Parathyroid adenoma (tissue), 2 donors: ENCODE measurements around the gene ZNF674.

Source experiments
- H2AFZ ChIP-seq: fragments of 300-600 bp; sonication (generic); one replicate; pipeline ENCODE4 v1.7.0; 2017; ENCODE audit warnings: antibody characterized with exemption, mild to moderate bottlenecking
- H3K27ac ChIP-seq: fragments of 300-600 bp; sonication (generic); one replicate; pipeline ENCODE4 v1.7.0; 2017
- H3K27me3 ChIP-seq: fragments of 300-600 bp; sonication (generic); one replicate; pipeline ENCODE4 v1.7.0; 2017; ENCODE audit warnings: low read length; ENCODE audit not compliant: control insufficient read depth, insufficient read depth
- H3K36me3 ChIP-seq: fragments of 300-600 bp; sonication (generic); one replicate; pipeline ENCODE4 v1.7.0; 2017; ENCODE audit warnings: low read length; ENCODE audit not compliant: control insufficient read depth, insufficient read depth
- H3K4me1 ChIP-seq: fragments of 300-600 bp; sonication (generic); one replicate; pipeline ENCODE4 v1.7.0; 2017; ENCODE audit warnings: control low read depth
- H3K4me2 ChIP-seq: fragments of 300-600 bp; sonication (generic); one replicate; pipeline ENCODE4 v1.7.0; 2017; ENCODE audit warnings: low read length
- H3K4me3 ChIP-seq: fragments of 300-600 bp; sonication (generic); one replicate; pipeline ENCODE4 v1.7.0; 2017; ENCODE audit warnings: low read depth, low read length
- H3K79me2 ChIP-seq: fragments of 300-600 bp; sonication (generic); one replicate; pipeline ENCODE4 v1.7.0; 2017; ENCODE audit warnings: control low read depth
- H3K9ac ChIP-seq: fragments of 300-600 bp; sonication (generic); one replicate; pipeline ENCODE4 v1.7.0; 2017; ENCODE audit warnings: mild to moderate bottlenecking
- H3K9me3 ChIP-seq: fragments of 300-600 bp; sonication (generic); one replicate; pipeline ENCODE4 v1.7.0; 2017; ENCODE audit warnings: low read length; ENCODE audit not compliant: control insufficient read depth
- TF ChIP-seq, protein P1 (sequence below): fragments of 300-600 bp; sonication (generic); IDR thresholded peaks from one replicate; pipeline ENCODE4 v1.7.0; 2017; ENCODE audit warnings: antibody characterized with exemption, mild to moderate bottlenecking
- donor health status: primary hyperparathyroidism.

The ZNF674 gene

DNA sequence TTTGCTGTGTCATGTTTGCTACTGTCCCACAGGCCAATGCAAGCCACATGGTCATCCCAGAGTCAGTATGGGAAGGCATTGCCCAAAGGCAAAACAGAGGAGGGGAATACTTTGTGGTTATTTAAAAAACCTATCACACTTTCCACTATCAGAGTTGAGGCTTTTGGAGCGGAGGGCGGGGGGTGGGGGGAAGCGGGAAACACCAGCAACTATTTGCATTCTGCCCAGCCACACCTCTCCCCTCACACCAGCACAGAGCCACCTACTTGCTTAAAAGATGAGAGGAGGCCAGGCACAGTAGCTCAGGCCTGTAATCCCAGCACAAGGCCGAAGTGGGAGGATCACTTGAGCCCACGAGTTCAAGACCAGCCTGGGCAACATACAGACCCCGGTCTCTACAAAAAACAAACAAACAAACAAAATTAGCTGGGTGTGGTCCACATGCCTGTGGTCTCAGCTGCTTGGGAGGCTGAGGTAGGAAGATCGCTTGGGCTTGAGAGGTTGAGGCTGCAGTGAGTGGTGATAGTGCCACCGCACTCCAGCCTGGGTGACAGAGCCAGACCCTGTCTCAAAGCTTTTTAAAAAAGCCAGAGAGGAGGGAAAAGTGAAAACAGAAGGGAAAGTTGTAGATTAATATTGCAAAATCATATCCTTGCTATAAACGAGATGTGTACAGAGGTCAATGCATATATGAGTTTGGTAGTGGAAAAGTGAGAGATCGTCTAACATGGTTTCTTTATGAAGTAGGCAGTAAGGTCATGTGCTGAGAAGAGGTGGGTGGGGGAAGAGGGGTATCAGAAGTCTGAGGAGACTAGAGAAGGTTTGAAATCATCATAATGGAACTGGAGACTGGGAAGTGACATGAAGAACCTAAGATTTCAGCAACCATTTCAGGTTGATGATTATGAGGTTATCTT, 26.5 kb upstream of the ZNF674 start:
- Histone ChIP-seq H3K9me3 (no peaks in the 10 kb centered on the region), H3K4me1 (no peaks in the 10 kb centered on the region), H3K79me2 (no peaks in the 10 kb centered on the region), H3K36me3 (no peaks in the 10 kb centered on the region), H3K4me3 (no peak overlapping the region), H2AFZ (no peak overlapping the region), H3K27ac (no peak overlapping the region), H3K9ac (no peak overlapping the region), H3K27me3 (no peaks in the 10 kb centered on the region), H3K4me2 (no peak overlapping the region)
- TF ChIP-seq, protein P1, sequence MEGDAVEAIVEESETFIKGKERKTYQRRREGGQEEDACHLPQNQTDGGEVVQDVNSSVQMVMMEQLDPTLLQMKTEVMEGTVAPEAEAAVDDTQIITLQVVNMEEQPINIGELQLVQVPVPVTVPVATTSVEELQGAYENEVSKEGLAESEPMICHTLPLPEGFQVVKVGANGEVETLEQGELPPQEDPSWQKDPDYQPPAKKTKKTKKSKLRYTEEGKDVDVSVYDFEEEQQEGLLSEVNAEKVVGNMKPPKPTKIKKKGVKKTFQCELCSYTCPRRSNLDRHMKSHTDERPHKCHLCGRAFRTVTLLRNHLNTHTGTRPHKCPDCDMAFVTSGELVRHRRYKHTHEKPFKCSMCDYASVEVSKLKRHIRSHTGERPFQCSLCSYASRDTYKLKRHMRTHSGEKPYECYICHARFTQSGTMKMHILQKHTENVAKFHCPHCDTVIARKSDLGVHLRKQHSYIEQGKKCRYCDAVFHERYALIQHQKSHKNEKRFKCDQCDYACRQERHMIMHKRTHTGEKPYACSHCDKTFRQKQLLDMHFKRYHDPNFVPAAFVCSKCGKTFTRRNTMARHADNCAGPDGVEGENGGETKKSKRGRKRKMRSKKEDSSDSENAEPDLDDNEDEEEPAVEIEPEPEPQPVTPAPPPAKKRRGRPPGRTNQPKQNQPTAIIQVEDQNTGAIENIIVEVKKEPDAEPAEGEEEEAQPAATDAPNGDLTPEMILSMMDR: no peak

DNA sequence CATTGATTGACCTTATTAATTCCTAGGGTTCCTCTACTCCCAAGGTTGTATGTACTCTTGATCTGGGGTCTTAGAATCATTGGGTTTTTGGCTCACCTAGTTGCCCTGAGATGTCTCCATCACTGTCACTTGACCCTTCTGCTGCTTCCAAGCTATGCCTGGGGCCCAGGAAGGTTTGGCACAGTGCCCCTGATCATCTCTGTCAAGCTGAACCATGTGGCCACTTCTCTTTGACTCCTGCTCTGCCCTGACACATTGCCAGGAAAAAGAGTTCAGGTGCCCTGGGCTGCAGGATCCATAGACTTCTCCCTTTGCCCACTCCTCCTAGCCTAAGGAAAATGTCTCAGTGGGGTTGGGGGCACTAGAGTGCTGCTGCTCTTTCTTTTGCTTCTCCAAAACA, 24.4 kb upstream of the ZNF674 start:
- TF ChIP-seq, protein P1: no peak
- H3K4me3 ChIP-seq: no peak overlapping the region

DNA sequence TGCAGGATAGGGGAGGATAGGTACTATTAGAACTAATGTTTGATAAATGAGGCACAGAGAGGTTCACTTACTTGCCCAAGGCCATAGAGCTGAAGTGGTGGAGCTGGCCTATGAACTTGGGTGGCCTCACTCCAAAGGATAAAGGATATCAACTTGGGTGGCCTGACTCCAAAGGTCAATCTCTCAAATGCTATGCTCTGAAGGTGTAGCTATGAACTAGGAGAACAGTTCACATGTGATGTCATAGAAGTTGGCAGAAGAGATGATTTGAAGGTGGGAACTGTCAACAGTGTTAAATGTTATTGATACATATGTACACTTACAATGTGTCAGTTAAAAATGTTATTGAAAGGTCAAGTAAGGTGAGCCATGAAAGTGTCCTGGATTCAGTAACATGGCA, 22.2 kb upstream of the ZNF674 start:
- no peaks in the 10 kb centered on the region for H3K4me1 ChIP-seq
- no peaks in the 10 kb centered on the region for H3K36me3 ChIP-seq
- H2AFZ ChIP-seq: no peak overlapping the region
- TF ChIP-seq, protein P1: no peak
- H3K9ac ChIP-seq: no peak overlapping the region
- H3K9me3 ChIP-seq: no peaks in the 10 kb centered on the region
- no peak overlapping the region for H3K27ac ChIP-seq
- H3K4me2 ChIP-seq: no peak overlapping the region
- H3K79me2 ChIP-seq: no peaks in the 10 kb centered on the region
- no peak overlapping the region for H3K4me3 ChIP-seq
- no peaks in the 10 kb centered on the region for H3K27me3 ChIP-seq

More for the DNA sequence above, 24.4 kb upstream of the ZNF674 start:
- H3K4me2 ChIP-seq: no peak overlapping the region
- H3K36me3 ChIP-seq: no peaks in the 10 kb centered on the region
- H3K9me3 ChIP-seq: no peaks in the 10 kb centered on the region
- H3K9ac ChIP-seq: no peak overlapping the region
- no peak overlapping the region for H2AFZ ChIP-seq
- no peak overlapping the region for H3K27ac ChIP-seq
- H3K79me2 ChIP-seq: no peaks in the 10 kb centered on the region
- H3K4me1 ChIP-seq: no peaks in the 10 kb centered on the region
- no peaks in the 10 kb centered on the region for H3K27me3 ChIP-seq

DNA sequence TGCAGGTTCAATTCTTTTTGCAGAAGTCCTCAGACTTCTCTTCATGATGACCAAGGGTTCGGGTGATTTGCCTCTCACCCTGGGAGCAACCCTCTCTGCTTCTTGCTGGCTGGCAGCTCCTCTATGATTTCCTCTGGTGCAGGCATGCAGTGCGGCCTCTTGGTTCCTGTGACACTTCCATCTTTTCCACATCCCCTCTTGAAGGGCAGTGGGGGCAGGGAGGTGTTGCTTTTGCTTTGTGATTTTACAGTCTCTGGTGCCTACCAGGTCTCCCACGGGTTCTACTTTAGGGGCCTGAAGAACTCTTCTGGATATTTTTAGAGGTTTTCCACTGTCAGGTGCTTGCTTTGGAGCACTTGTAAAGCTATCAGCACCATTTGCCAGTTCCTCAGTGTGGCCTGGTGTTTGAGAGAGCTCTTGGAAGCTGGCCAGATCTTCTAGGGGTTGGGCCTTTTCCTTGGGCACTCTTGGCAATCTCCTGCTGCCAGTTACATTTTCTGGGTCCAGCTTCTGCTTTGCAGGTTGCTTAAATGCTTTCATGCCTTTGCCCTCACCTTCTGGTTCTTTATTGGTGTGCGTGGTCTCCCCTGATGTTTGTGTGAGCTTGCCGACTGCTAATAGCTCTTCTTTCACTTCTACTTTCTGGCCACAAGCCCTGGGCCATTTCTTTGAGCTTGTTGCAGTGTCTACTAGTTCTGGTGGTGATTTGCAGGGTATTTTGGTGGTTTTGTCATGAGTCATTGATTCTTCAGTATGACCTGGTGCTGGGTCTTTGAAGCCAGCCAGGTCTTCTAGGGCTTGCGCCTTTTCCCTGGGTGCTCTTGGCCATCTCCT, 16.8 kb upstream of the ZNF674 start:
- Histone ChIP-seq H2AFZ (no peak overlapping the region), H3K9me3 (no peaks in the 10 kb centered on the region), H3K4me3 (no peak overlapping the region), H3K27ac (no peak overlapping the region), H3K36me3 (no peaks in the 10 kb centered on the region), H3K79me2 (no peaks in the 10 kb centered on the region), H3K27me3 (no peaks in the 10 kb centered on the region), H3K9ac (no peak overlapping the region), H3K4me1 (no peaks in the 10 kb centered on the region), H3K4me2 (no peak overlapping the region)
- TF ChIP-seq, protein P1: no peak
